Vagina (tissue), 2 donors: ENCODE results near the gene S100P. TPM values are rescaled to one million over a fixed set of nuclear protein-coding genes. Genes with fewer than 3 reads are reported as not detected.
A peak's percentile ranks its signal among the peaks of the same experiment; 100 is the strongest.

Experiments
- DNase-seq, 2 donors: peaks; one replicate each; pipeline ENCODE4 v3.0.0-alpha.2; 2017; ENCODE audit errors: extremely low spot score in 2 of 2
- H3K27ac ChIP-seq: fragments of 200-600 bp; sonication (generic); one replicate; pipeline ENCODE4 v1.5.1; 2019
- H3K27me3 ChIP-seq: fragments of 200-600 bp; sonication (generic); one replicate; pipeline ENCODE4 v1.5.1; 2019
- H3K36me3 ChIP-seq, 2 donors: fragments of 200-600 bp; sonication (generic); one replicate each; pipeline ENCODE4 v1.5.1; 2017 to 2019
- H3K4me1 ChIP-seq: fragments of 200-600 bp; sonication (generic); one replicate; pipeline ENCODE4 v1.5.1; 2019
- H3K4me3 ChIP-seq, 2 donors: fragments of 200-600 bp; sonication (generic); 1 replicate in 1 of 2; 2 replicates in 1 of 2; pipeline ENCODE4 v1.5.1; 2016 to 2019
- H3K9me3 ChIP-seq: fragments of 200-600 bp; sonication (generic); one replicate; pipeline ENCODE4 v1.5.1; 2019
- CTCF ChIP-seq, 3 experiments: fragments of 450-650 bp in 2 of 3; fragments of 200-600 bp in 1 of 3; sonication (generic) in 1 of 3; IDR thresholded peaks; one replicate each; pipeline ENCODE4 v1.5.1; 2017 to 2019; ENCODE audit warnings: antibody characterized with exemption in 3 of 3, mild to moderate bottlenecking in 2 of 3, moderate library complexity in 2 of 3
- POLR2A ChIP-seq, 2 donors: fragments of 450-650 bp; IDR thresholded peaks; one replicate each; pipeline ENCODE4 v1.6.1; 2017; ENCODE audit warnings: antibody characterized with exemption in 2 of 2, mild to moderate bottlenecking in 2 of 2, moderate library complexity in 2 of 2
- POLR2AphosphoS5 ChIP-seq, 2 donors: sonication (generic); formaldehyde crosslinking; IDR thresholded peaks; one replicate each; pipeline ENCODE4 v1.9.0; 2017; ENCODE audit warnings: antibody characterized with exemption in 2 of 2, mild to moderate bottlenecking in 2 of 2, low read depth in 1 of 2; ENCODE audit not compliant: insufficient read depth in 1 of 2
- intact Hi-C: fragments of 100-400 bp; cut with DNase I; formaldehyde crosslinking; loops from one replicate; pipeline ENCODE4 v1.15.1; 2023
- total RNA-seq: library from RNA; depleted of rRNA; stranded (reverse); fragments of >200 nt; gene quantifications from one replicate; pipeline ENCODE4 v1.2.3, GENCODE V29; 2016

S100P gene
- total RNA-seq, 1 donor from 2014 or later, result 18.2 TPM

GRCh38 chr4:6658597-6659075 lies 35.0 kb upstream of the S100P start:
- Histone ChIP-seq H3K27ac (peak overlapping the region; percentile 75), H3K36me3 (no peaks in the 10 kb centered on the region), H3K4me1 (peaks cover 12% of the 10 kb centered on the region), H3K9me3 (no peaks in the 10 kb centered on the region), H3K4me3 (peak overlapping the region; percentile 41 to 50), H3K27me3 (no peaks in the 10 kb centered on the region)
- no peak for DNase-seq
- intact Hi-C loops, result no loop called here
- TF ChIP-seq POLR2AphosphoS5 (IDR thresholded peaks at IDR 0.05; ENCODE audit: insufficient read depth in 1 of 2, low read depth in 1 of 2), result no peak
- TF ChIP-seq POLR2A (IDR thresholded peaks at IDR 0.05), result no peak
- no peak for TF ChIP-seq CTCF (IDR thresholded peaks at IDR 0.05)

GRCh38 chr4:6659897-6660296 lies 33.8 kb upstream of the S100P start:
- intact Hi-C loops, result no loop called here
- Histone ChIP-seq H3K4me1 (peaks cover 24% of the 10 kb centered on the region), H3K27ac (no peak overlapping the region), H3K36me3 (no peaks in the 10 kb centered on the region), H3K27me3 (no peaks in the 10 kb centered on the region), H3K4me3 (no peak overlapping the region), H3K9me3 (no peaks in the 10 kb centered on the region)
- TF ChIP-seq CTCF (IDR thresholded peaks at IDR 0.05) (no peak), POLR2A (IDR thresholded peaks at IDR 0.05) (no peak), POLR2AphosphoS5 (IDR thresholded peaks at IDR 0.05; ENCODE audit: insufficient read depth in 1 of 2, low read depth in 1 of 2) (no peak)
- no peak for DNase-seq

- intact Hi-C loops, result no loop called here
- no peak for TF ChIP-seq CTCF (IDR thresholded peaks at IDR 0.05)
- DNase-seq, result no peak
- H3K4me1 ChIP-seq, result peaks cover 26% of the 10 kb centered on the region
- H3K9me3 ChIP-seq, result no peaks in the 10 kb centered on the region
- H3K4me3 ChIP-seq, result no peak overlapping the region
- H3K27ac ChIP-seq, result no peak overlapping the region
- no peaks in the 10 kb centered on the region for H3K36me3 ChIP-seq
- H3K27me3 ChIP-seq, result no peaks in the 10 kb centered on the region
Observed at GRCh38 chr4:6660430-6660829, 33.2 kb upstream of the S100P start.

- H3K36me3 ChIP-seq, result no peaks in the 10 kb centered on the region
- intact Hi-C loops, result no loop called here
- no peak overlapping the region for H3K27ac ChIP-seq
- no peaks in the 10 kb centered on the region for H3K27me3 ChIP-seq
- H3K9me3 ChIP-seq, result no peaks in the 10 kb centered on the region
- TF ChIP-seq POLR2A (IDR thresholded peaks at IDR 0.05) (no peak), POLR2AphosphoS5 (IDR thresholded peaks at IDR 0.05; ENCODE audit: insufficient read depth in 1 of 2, low read depth in 1 of 2) (no peak), CTCF (IDR thresholded peaks at IDR 0.05) (no peak)
- H3K4me1 ChIP-seq, result peaks cover 26% of the 10 kb centered on the region
- DNase-seq, result no peak
- H3K4me3 ChIP-seq, result no peak overlapping the region
Observed at GRCh38 chr4:6662591-6662990, 31.1 kb upstream of the S100P start.

GRCh38 chr4:6663596-6664393 lies 29.9 kb upstream of the S100P start:
- intact Hi-C loops, result no loop called here
- Histone ChIP-seq H3K4me3 (peak overlapping the region; percentile 41 to 52), H3K9me3 (no peaks in the 10 kb centered on the region), H3K36me3 (no peaks in the 10 kb centered on the region), H3K27me3 (no peaks in the 10 kb centered on the region), H3K4me1 (peaks cover 26% of the 10 kb centered on the region), H3K27ac (peak overlapping the region; percentile 59)
- TF ChIP-seq POLR2AphosphoS5 (IDR thresholded peaks at IDR 0.05; ENCODE audit: insufficient read depth in 1 of 2, low read depth in 1 of 2) (no peak), POLR2A (IDR thresholded peaks at IDR 0.05) (no peak), CTCF (IDR thresholded peaks at IDR 0.05) (no peak)
- no peak for DNase-seq
